SK-N-SH (cell line): ENCODE results near the gene TM9SF1. TPM values are rescaled to one million over a fixed set of nuclear protein-coding genes. Genes with fewer than 3 reads are reported as not detected.

Experiments used
- CTCF ChIA-PET: fragments of 300-600, 350-600 bp; formaldehyde crosslinking; extraction: SDS; loops from one replicate; lab custom pipeline; 2021; lab: Yijun Ruan, JAX
- POLR2A ChIA-PET: fragments of 350-600 bp; sonication (Branson Sonifier 250); formaldehyde crosslinking; extraction: SDS; loops from one replicate; lab custom pipeline; 2020; ENCODE audit warnings: antibody characterized with exemption, inconsistent platforms; lab: Yijun Ruan, JAX
- DNase-seq: peaks from one replicate; pipeline ENCODE4 v3.0.0; 2012
- H2AFZ ChIP-seq: fragments of 200-600 bp; sonication (generic); 2 replicates; pipeline ENCODE4 v1.8.1; 2016; ENCODE audit warnings: antibody characterized with exemption, mild to moderate bottlenecking, low read depth
- H3F3A ChIP-seq: fragments of 200-600 bp; sonication (generic); replicated peaks from 2 replicates; pipeline ENCODE3; 2016; ENCODE audit warnings: antibody characterized with exemption, mild to moderate bottlenecking; ENCODE audit not compliant: insufficient read depth
- H3K27ac ChIP-seq, 2 experiments: fragments of 200-500 bp in 1 of 2; fragments of 200-600 bp in 1 of 2; sonication (Bioruptor generic) in 1 of 2; sonication (generic), shearing (Covaris generic) in 1 of 2; 2 replicates each; pipeline versions ENCODE4 v1.5.1 to v1.6.1; 2014 to 2016; ENCODE audit warnings: low read depth in 2 of 2, inconsistent platforms in 1 of 2, low read length in 1 of 2, mild to moderate bottlenecking in 1 of 2, mixed read lengths in 1 of 2
- H3K27me3 ChIP-seq: fragments of 200-600 bp; sonication (generic), shearing (Covaris generic); 2 replicates; pipeline ENCODE4 v1.6.1; 2016; ENCODE audit warnings: mixed run types; ENCODE audit not compliant: insufficient read depth
- H3K36me3 ChIP-seq, 2 experiments: fragments of 200-500 bp in 1 of 2; fragments of 200-600 bp in 1 of 2; sonication (Bioruptor generic) in 1 of 2; sonication (generic) in 1 of 2; replicated peaks in 1 of 2; 2 replicates each; pipeline versions ENCODE3 to v1.5.1; 2014 to 2016; ENCODE audit warnings: low read length in 1 of 2, mild to moderate bottlenecking in 1 of 2; ENCODE audit not compliant: insufficient read depth in 2 of 2, control insufficient read depth in 1 of 2
- H3K4me1 ChIP-seq, 2 experiments: fragments of 200-500 bp in 1 of 2; fragments of 200-600 bp in 1 of 2; sonication (Bioruptor generic) in 1 of 2; sonication (generic), shearing (Covaris generic) in 1 of 2; 2 replicates each; pipeline versions ENCODE4 v1.5.1 to v1.6.1; 2014 to 2016; ENCODE audit warnings: low read depth in 1 of 2, low read length in 1 of 2, mixed run types in 1 of 2; ENCODE audit not compliant: insufficient read depth in 2 of 2, control insufficient read depth in 1 of 2
- H3K4me2 ChIP-seq: fragments of 200-600 bp; sonication (generic), shearing (Covaris generic); 2 replicates; pipeline ENCODE4 v1.6.1; 2017; ENCODE audit warnings: mixed run types
- H3K4me3 ChIP-seq, 2 experiments: fragments of 200-500 bp in 1 of 2; fragments of 200-600 bp in 1 of 2; sonication (Bioruptor generic) in 1 of 2; sonication (generic), shearing (Covaris generic) in 1 of 2; 2 replicates each; pipeline versions ENCODE4 v1.5.1 to v1.8.1; 2014 to 2016; ENCODE audit warnings: low read depth in 2 of 2, inconsistent platforms in 1 of 2, low read length in 1 of 2, mild to moderate bottlenecking in 1 of 2, mixed read lengths in 1 of 2, moderate library complexity in 1 of 2
- H3K79me2 ChIP-seq: fragments of 200-600 bp; sonication (generic); 2 replicates; pipeline ENCODE4 v1.8.1; 2017; ENCODE audit warnings: mild to moderate bottlenecking; ENCODE audit not compliant: insufficient read depth
- H3K9ac ChIP-seq: fragments of 200-600 bp; sonication (generic); 2 replicates; pipeline ENCODE4 v1.6.1; 2017; ENCODE audit warnings: mixed run types
- H3K9me2 ChIP-seq: fragments of 200-600 bp; sonication (generic); 2 replicates; pipeline ENCODE4 v1.6.1; 2017; ENCODE audit warnings: mixed run types
- H3K9me3 ChIP-seq: fragments of 200-600 bp; sonication (generic); 2 replicates; pipeline ENCODE4 v1.6.1; 2017; ENCODE audit warnings: mixed run types, mild to moderate bottlenecking, moderate library complexity
- H4K20me1 ChIP-seq: fragments of 200-600 bp; sonication (generic); 2 replicates; pipeline ENCODE4 v1.6.1; 2017; ENCODE audit warnings: mild to moderate bottlenecking, mixed run types; ENCODE audit not compliant: insufficient read depth
- MEF2A ChIP-seq: IDR thresholded peaks from 2 replicates; pipeline ENCODE4 v1.4.0; 2012; ENCODE audit warnings: low read depth, borderline replicate concordance
- POLR2AphosphoS5 ChIP-seq: IDR thresholded peaks from 2 replicates; pipeline ENCODE4 v1.6.1; 2012; ENCODE audit warnings: low read depth, low read length
- RAD21 ChIP-seq: IDR thresholded peaks from 2 replicates; pipeline ENCODE4 v1.6.1; 2012; ENCODE audit warnings: mild to moderate bottlenecking, low read length
- RXRA ChIP-seq: IDR thresholded peaks from 2 replicates; pipeline ENCODE4 v1.4.0; 2012; ENCODE audit warnings: low read depth, mild to moderate bottlenecking, borderline replicate concordance
- SMC3 ChIP-seq: IDR thresholded peaks from 2 replicates; pipeline ENCODE4 v1.6.1; 2012; ENCODE audit warnings: low read depth, low read length, improper control_type of control experiment
- TCF12 ChIP-seq: IDR thresholded peaks from 2 replicates; pipeline ENCODE4 v1.4.0; 2012
- TEAD4 ChIP-seq: IDR thresholded peaks from 2 replicates; pipeline ENCODE4 v1.4.0; 2012; ENCODE audit warnings: mild to moderate bottlenecking, borderline replicate concordance; ENCODE audit not compliant: insufficient read depth
- WGBS: methylation state at CpG from one replicate; pipeline ENCODE4 v1.1.6; 2017; ENCODE audit warnings: low lambda C conversion rate; 5-methylcytosine and 5-hydroxymethylcytosine counted together
- polyA plus RNA-seq, 3 experiments: library from polyadenylated mRNA; depleted of rRNA; stranded (reverse); fragments of >200 nt; gene quantifications; 2 replicates each; pipeline ENCODE4 v1.2.3, GENCODE V29; 2012
- TF ChIP-seq, protein P1 (sequence below): fragments of 150-350 bp; IDR thresholded peaks from 2 replicates; pipeline ENCODE4 v1.6.1; 2016; ENCODE audit warnings: mild to moderate bottlenecking, low read depth, low read length
- TF ChIP-seq, protein P2 (sequence below): IDR thresholded peaks from 2 replicates; pipeline ENCODE4 v1.4.0; 2012; ENCODE audit warnings: low read depth, borderline replicate concordance
- TF ChIP-seq, protein P3 (sequence below): fragments of 200-600 bp; sonication (generic); IDR thresholded peaks from 2 replicates; pipeline ENCODE4 v1.6.1; 2017; ENCODE audit warnings: antibody characterized with exemption, mild to moderate bottlenecking, moderate library complexity
- TF ChIP-seq, protein P4 (sequence below): IDR thresholded peaks from 2 replicates; pipeline ENCODE4 v1.6.1; 2012; ENCODE audit warnings: mild to moderate bottlenecking, low read depth, low read length, moderate library complexity
- TF ChIP-seq, protein P5 (sequence below): IDR thresholded peaks from 2 replicates; pipeline ENCODE4; 2012

Gene TM9SF1
- polyA plus RNA-seq, 1 of the 3 experiments (the other 2 are of a cell fraction), result 48.7 TPM

DNA sequence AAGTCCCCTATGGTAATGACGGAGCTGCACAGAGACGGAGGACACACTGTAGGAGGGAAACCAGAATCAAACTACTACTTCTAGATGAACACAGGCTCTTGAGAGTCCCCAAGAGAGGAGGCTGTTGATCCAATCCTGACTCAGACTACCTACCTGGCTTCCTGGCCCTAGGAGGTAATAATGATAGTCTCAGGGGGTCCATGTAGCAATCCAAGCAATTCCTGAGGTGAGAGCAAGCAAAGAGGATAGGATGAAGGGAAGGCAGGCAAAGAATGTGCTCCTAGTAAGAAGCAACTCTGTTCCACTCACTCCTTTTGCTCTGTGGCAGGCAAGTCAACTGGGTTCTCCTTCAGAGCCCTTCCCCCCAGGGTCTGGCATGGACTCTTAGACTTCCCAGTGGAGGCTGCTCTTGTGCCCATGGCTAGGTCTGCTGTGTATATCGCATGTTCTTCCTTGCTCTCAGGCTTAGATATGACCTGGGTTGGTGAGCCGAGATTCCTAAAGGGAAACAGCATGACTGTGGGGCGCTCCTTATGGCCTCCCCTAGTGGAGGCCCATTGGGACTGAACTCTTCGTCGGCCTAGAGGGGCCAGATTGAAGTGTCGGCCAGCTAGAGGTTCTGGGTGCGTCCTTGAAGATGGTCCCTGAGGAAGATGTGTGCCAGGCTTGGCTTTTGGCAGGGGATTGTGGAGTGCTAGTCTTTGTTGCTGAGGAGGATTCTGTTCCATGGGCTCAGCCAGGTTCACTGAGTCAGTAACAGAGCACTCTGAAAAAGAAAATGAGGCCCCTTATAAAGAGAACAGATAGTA is 45.1 kb upstream of the TM9SF1 start:
- no peak overlapping the region for H3K4me3 ChIP-seq
- H3K36me3 ChIP-seq, result peaks cover 48 to 55% of the 10 kb centered on the region in 2 experiments
- no peak overlapping the region for H2AFZ ChIP-seq
- H3K9me2 ChIP-seq, result no peaks in the 10 kb centered on the region
- H3K9ac ChIP-seq, result 0 out of 2 replicates have a peak overlapping the region, but pooled peaks have one; percentile 24
- H3K9me3 ChIP-seq, result no peaks in the 10 kb centered on the region
- over 99% methylated on average over 8 of the region's 9 CpGs for WGBS
- TF ChIP-seq, protein P1, sequence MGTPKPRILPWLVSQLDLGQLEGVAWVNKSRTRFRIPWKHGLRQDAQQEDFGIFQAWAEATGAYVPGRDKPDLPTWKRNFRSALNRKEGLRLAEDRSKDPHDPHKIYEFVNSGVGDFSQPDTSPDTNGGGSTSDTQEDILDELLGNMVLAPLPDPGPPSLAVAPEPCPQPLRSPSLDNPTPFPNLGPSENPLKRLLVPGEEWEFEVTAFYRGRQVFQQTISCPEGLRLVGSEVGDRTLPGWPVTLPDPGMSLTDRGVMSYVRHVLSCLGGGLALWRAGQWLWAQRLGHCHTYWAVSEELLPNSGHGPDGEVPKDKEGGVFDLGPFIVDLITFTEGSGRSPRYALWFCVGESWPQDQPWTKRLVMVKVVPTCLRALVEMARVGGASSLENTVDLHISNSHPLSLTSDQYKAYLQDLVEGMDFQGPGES, result no peak
- no peak for TF ChIP-seq POLR2AphosphoS5
- TF ChIP-seq, protein P2, sequence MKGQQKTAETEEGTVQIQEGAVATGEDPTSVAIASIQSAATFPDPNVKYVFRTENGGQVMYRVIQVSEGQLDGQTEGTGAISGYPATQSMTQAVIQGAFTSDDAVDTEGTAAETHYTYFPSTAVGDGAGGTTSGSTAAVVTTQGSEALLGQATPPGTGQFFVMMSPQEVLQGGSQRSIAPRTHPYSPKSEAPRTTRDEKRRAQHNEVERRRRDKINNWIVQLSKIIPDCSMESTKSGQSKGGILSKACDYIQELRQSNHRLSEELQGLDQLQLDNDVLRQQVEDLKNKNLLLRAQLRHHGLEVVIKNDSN, result no peak
- TF ChIP-seq, protein P3, sequence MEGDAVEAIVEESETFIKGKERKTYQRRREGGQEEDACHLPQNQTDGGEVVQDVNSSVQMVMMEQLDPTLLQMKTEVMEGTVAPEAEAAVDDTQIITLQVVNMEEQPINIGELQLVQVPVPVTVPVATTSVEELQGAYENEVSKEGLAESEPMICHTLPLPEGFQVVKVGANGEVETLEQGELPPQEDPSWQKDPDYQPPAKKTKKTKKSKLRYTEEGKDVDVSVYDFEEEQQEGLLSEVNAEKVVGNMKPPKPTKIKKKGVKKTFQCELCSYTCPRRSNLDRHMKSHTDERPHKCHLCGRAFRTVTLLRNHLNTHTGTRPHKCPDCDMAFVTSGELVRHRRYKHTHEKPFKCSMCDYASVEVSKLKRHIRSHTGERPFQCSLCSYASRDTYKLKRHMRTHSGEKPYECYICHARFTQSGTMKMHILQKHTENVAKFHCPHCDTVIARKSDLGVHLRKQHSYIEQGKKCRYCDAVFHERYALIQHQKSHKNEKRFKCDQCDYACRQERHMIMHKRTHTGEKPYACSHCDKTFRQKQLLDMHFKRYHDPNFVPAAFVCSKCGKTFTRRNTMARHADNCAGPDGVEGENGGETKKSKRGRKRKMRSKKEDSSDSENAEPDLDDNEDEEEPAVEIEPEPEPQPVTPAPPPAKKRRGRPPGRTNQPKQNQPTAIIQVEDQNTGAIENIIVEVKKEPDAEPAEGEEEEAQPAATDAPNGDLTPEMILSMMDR, result no peak
- TF ChIP-seq TEAD4, result no peak
- TF ChIP-seq RXRA, result no peak
- no peak for TF ChIP-seq RAD21
- TF ChIP-seq TCF12, result no peak
- no peak for TF ChIP-seq SMC3
- no peak for TF ChIP-seq MEF2A
- TF ChIP-seq, protein P4, sequence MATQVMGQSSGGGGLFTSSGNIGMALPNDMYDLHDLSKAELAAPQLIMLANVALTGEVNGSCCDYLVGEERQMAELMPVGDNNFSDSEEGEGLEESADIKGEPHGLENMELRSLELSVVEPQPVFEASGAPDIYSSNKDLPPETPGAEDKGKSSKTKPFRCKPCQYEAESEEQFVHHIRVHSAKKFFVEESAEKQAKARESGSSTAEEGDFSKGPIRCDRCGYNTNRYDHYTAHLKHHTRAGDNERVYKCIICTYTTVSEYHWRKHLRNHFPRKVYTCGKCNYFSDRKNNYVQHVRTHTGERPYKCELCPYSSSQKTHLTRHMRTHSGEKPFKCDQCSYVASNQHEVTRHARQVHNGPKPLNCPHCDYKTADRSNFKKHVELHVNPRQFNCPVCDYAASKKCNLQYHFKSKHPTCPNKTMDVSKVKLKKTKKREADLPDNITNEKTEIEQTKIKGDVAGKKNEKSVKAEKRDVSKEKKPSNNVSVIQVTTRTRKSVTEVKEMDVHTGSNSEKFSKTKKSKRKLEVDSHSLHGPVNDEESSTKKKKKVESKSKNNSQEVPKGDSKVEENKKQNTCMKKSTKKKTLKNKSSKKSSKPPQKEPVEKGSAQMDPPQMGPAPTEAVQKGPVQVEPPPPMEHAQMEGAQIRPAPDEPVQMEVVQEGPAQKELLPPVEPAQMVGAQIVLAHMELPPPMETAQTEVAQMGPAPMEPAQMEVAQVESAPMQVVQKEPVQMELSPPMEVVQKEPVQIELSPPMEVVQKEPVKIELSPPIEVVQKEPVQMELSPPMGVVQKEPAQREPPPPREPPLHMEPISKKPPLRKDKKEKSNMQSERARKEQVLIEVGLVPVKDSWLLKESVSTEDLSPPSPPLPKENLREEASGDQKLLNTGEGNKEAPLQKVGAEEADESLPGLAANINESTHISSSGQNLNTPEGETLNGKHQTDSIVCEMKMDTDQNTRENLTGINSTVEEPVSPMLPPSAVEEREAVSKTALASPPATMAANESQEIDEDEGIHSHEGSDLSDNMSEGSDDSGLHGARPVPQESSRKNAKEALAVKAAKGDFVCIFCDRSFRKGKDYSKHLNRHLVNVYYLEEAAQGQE, result no peak
- TF ChIP-seq, protein P5, sequence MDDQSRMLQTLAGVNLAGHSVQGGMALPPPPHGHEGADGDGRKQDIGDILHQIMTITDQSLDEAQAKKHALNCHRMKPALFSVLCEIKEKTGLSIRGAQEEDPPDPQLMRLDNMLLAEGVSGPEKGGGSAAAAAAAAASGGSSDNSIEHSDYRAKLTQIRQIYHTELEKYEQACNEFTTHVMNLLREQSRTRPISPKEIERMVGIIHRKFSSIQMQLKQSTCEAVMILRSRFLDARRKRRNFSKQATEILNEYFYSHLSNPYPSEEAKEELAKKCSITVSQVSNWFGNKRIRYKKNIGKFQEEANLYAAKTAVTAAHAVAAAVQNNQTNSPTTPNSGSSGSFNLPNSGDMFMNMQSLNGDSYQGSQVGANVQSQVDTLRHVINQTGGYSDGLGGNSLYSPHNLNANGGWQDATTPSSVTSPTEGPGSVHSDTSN, result no peak
- H3F3A ChIP-seq, result peaks cover 19% of the 10 kb centered on the region
- no peak for DNase-seq
- CTCF ChIA-PET, result interaction anchor here (1.5 to 12.0 kb wide), 7 partner anchors 9 to 191 kb away, joined by 5 to 191 read pairs (median 19); partner anchors contain the start of genes CIDEB, DHRS1, LTB4R2 and MDP1
- POLR2A ChIA-PET, result no interaction called here
- H4K20me1 ChIP-seq, result no peaks in the 10 kb centered on the region
- no peak overlapping the region for H3K27ac ChIP-seq
- peaks cover 26% of the 10 kb centered on the region in 2 experiments; a peak in 2 of 4 replicates for H3K4me1 ChIP-seq
- H3K27me3 ChIP-seq, result no peaks in the 10 kb centered on the region
- peaks cover 43% of the 10 kb centered on the region for H3K79me2 ChIP-seq
- peak overlapping the region; percentile 95 for H3K4me2 ChIP-seq
